B cell (primary cell): Measurements from ENCODE around the gene PLBD1. TPM values are rescaled to one million over a fixed set of nuclear protein-coding genes. Genes with fewer than 3 reads are reported as not detected.

ENCODE experiments used
- ATAC-seq: fragments of 200-7000 bp; cut with Tn5 transposase; one replicate; pipeline ENCODE4 v1.10.0; 2021; ENCODE audit warnings: low read depth, mild to moderate bottlenecking, moderate number of reproducible peaks, moderate library complexity
- CTCF ChIA-PET: fragments of 350-600 bp; sonication (Branson Sonifier 250); formaldehyde crosslinking; loops from one replicate; lab custom pipeline; 2021; ENCODE audit warnings: antibody characterized with exemption, inconsistent platforms; lab: Charles Lee
- POLR2A ChIA-PET: fragments of 350-600 bp; sonication (Branson Sonifier 250); formaldehyde crosslinking; loops from one replicate; lab custom pipeline; 2021; ENCODE audit warnings: antibody characterized with exemption; lab: Charles Lee
- DNase-seq: peaks from one replicate; pipeline ENCODE4 v3.0.0; 2013
- H2AFZ ChIP-seq: 2 replicates; pipeline ENCODE4 v1.6.1; 2012; ENCODE audit warnings: mild to moderate bottlenecking, low read depth, low read length; ENCODE audit not compliant: insufficient read depth, poor library complexity, severe bottlenecking
- H3K27ac ChIP-seq, 2 donors: 1 replicate in 1 of 2; 2 replicates in 1 of 2; pipeline ENCODE4 v1.5.1; 2012 to 2013; ENCODE audit warnings: low read length in 2 of 2, mild to moderate bottlenecking in 2 of 2, moderate library complexity in 1 of 2
- H3K27me3 ChIP-seq, 4 experiments: fragments of 200-600 bp in 1 of 4; sonication (generic) in 1 of 4; replicated peaks in 1 of 4; 1 replicate in 2 of 4; 2 replicates in 2 of 4; pipeline versions ENCODE4 v1.6.1 to v1.7.0; 2013 to 2016; ENCODE audit warnings: low read length in 3 of 4, mild to moderate bottlenecking in 2 of 4, mixed read lengths in 1 of 4, moderate library complexity in 1 of 4; ENCODE audit not compliant: insufficient read depth in 4 of 4, control insufficient read depth in 3 of 4; ENCODE audit errors: control extremely low read depth in 1 of 4
- H3K36me3 ChIP-seq, 2 experiments: replicated peaks in 1 of 2; 1 replicate in 1 of 2; 2 replicates in 1 of 2; pipeline versions ENCODE4 v1.6.1 to v1.7.1; 2013; ENCODE audit warnings: low read length in 1 of 2; ENCODE audit not compliant: insufficient read depth in 2 of 2, control insufficient read depth in 1 of 2; ENCODE audit errors: control extremely low read depth in 1 of 2, extremely low read depth in 1 of 2
- H3K4me1 ChIP-seq, 2 donors: fragments of 200-600 bp in 1 of 2; sonication (generic) in 1 of 2; 1 replicate in 1 of 2; 2 replicates in 1 of 2; pipeline versions ENCODE4 v1.5.1 to v1.6.1; 2013 to 2017; ENCODE audit warnings: low read length in 2 of 2; ENCODE audit not compliant: control insufficient read depth in 2 of 2, insufficient read depth in 2 of 2
- H3K4me2 ChIP-seq: replicated peaks from 2 replicates; pipeline ENCODE3; 2012; ENCODE audit warnings: mild to moderate bottlenecking, low read depth, low read length; ENCODE audit not compliant: poor library complexity, severe bottlenecking
- H3K4me3 ChIP-seq, 5 experiments: fragments of 200-600 bp in 1 of 5; sonication (generic) in 1 of 5; 1 replicate in 3 of 5; 2 replicates in 2 of 5; pipeline versions ENCODE4 v1.5.1 to v1.7.0; 2011 to 2016; ENCODE audit warnings: low read length in 4 of 5, mild to moderate bottlenecking in 4 of 5, low read depth in 2 of 5, control low read depth in 1 of 5, moderate library complexity in 1 of 5; ENCODE audit not compliant: insufficient read depth in 1 of 5; ENCODE audit errors: control extremely low read depth in 1 of 5, extremely low read depth in 1 of 5
- H3K79me2 ChIP-seq: fragments of 200-600 bp; sonication (generic); one replicate; pipeline ENCODE4 v1.6.0; 2016; ENCODE audit warnings: low read length; ENCODE audit not compliant: control insufficient read depth, insufficient read depth
- H3K9ac ChIP-seq: fragments of 200-600 bp; sonication (generic); 2 replicates; pipeline ENCODE4 v1.6.1; 2017; ENCODE audit warnings: mild to moderate bottlenecking, low read length, moderate library complexity
- H3K9me3 ChIP-seq, 3 donors: one replicate each; pipeline versions ENCODE4 v1.6.1 to v1.7.1; 2013; ENCODE audit warnings: low read length in 2 of 3; ENCODE audit not compliant: control insufficient read depth in 2 of 3, insufficient read depth in 1 of 3; ENCODE audit errors: control extremely low read depth in 1 of 3
- H4K20me1 ChIP-seq: 2 replicates; pipeline ENCODE4 v1.6.0; 2012; ENCODE audit warnings: mild to moderate bottlenecking, low read length; ENCODE audit not compliant: insufficient read depth, control insufficient read depth, poor library complexity, severe bottlenecking
- H3K27ac Mint-ChIP-seq: one replicate; pipeline ENCODE4 v1.8.0; 2021; ENCODE audit warnings: mixed read lengths
- H3K27me3 Mint-ChIP-seq: one replicate; pipeline ENCODE4 v1.8.0; 2021; ENCODE audit warnings: mixed read lengths
- H3K4me1 Mint-ChIP-seq: one replicate; pipeline ENCODE4 v1.8.0; 2021; ENCODE audit warnings: mixed read lengths
- H3K4me3 Mint-ChIP-seq: one replicate; pipeline ENCODE4 v1.8.0; 2021; ENCODE audit warnings: mixed read lengths
- H3K9me3 Mint-ChIP-seq: one replicate; pipeline ENCODE4 v1.8.0; 2022; ENCODE audit warnings: mixed read lengths; ENCODE audit not compliant: insufficient read depth
- CTCF ChIP-seq: fragments of 200-600 bp; IDR thresholded peaks from one replicate; pipeline ENCODE4 v1.8.0; 2022; ENCODE audit warnings: antibody characterized with exemption, mild to moderate bottlenecking
- EZH2 ChIP-seq: IDR thresholded peaks from 2 replicates; pipeline ENCODE4 v1.6.1; 2012; ENCODE audit warnings: borderline replicate concordance, low read depth, mild to moderate bottlenecking, moderate library complexity, low read length; ENCODE audit not compliant: insufficient read depth, poor library complexity, severe bottlenecking
- WGBS: methylation state at CpG from one replicate; pipeline ENCODE4 v1.1.5; 2013; ENCODE audit warnings: missing lambda C conversion rate; ENCODE audit not compliant: insufficient coverage; 5-methylcytosine and 5-hydroxymethylcytosine counted together
- intact Hi-C: fragments of 100-400 bp; cut with micrococcal nuclease; formaldehyde crosslinking; loops from one replicate; pipeline ENCODE4 v1.10.0; 2022
- polyA minus RNA-seq: library from RNA; depleted of rRNA, polyadenylated mRNA; stranded (reverse); fragments of >200 nt; gene quantifications from 2 replicates; pipeline ENCODE4 v1.2.3, GENCODE V29; 2012
- polyA plus RNA-seq: library from polyadenylated mRNA; depleted of rRNA; stranded (reverse); fragments of >200 nt; gene quantifications from 2 replicates; pipeline ENCODE4 v1.2.3, GENCODE V29; 2012
- total RNA-seq, 2 donors: library from RNA; stranded (reverse); fragments of 120-200 nt in 1 of 2; gene quantifications; 1 replicate in 1 of 2; 2 replicates in 1 of 2; pipeline versions ENCODE4 v1.2.3 to v1.2.4, GENCODE V29; 2013 to 2022

Gene PLBD1, protein sequence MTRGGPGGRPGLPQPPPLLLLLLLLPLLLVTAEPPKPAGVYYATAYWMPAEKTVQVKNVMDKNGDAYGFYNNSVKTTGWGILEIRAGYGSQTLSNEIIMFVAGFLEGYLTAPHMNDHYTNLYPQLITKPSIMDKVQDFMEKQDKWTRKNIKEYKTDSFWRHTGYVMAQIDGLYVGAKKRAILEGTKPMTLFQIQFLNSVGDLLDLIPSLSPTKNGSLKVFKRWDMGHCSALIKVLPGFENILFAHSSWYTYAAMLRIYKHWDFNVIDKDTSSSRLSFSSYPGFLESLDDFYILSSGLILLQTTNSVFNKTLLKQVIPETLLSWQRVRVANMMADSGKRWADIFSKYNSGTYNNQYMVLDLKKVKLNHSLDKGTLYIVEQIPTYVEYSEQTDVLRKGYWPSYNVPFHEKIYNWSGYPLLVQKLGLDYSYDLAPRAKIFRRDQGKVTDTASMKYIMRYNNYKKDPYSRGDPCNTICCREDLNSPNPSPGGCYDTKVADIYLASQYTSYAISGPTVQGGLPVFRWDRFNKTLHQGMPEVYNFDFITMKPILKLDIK
- total RNA-seq (0.87 and 1.1 TPM in 2 replicates), polyA plus RNA-seq (1.2 and 1.6 TPM in 2 replicates), polyA minus RNA-seq (1.5 and 3.3 TPM in 2 replicates)
- total RNA-seq (2013): 4.5 TPM

GRCh38 chr12:14567351-14568162 is at the start of gene PLBD1:
Gene PLBD1 (minus strand): TSS chr12:14567883. CDS start chr12:14567696, 187 bp downstream.
- peaks cover 0 to 21% (median 3%) of the 10 kb centered on the region in 4 experiments for H3K27me3 ChIP-seq
- peaks cover 0 to 5% (median 0%) of the 10 kb centered on the region in 3 donors for H3K9me3 ChIP-seq
- H3K79me2 ChIP-seq: no peaks in the 10 kb centered on the region
- no peaks in the 10 kb centered on the region for H4K20me1 ChIP-seq
- H2AFZ ChIP-seq: peak within 1 kb of the TSS; percentile 73
- POLR2A ChIA-PET: no interaction called here
- no peaks in the 10 kb centered on the region for H3K9me3 Mint-ChIP-seq
- no peaks in the 10 kb centered on the region for H3K36me3 ChIP-seq
- peak within 1 kb of the TSS; percentile 84 for H3K4me2 ChIP-seq
- ATAC-seq (peak; percentile 58), DNase-seq (peak; percentile 51)
- peaks cover 9 to 10% of the 10 kb centered on the region in 2 donors for H3K4me1 ChIP-seq
- peak within 1 kb of the TSS; percentile 57 for H3K9ac ChIP-seq
- intact Hi-C loops: no loop called here
- peak within 1 kb of the TSS; percentile 29 to 72 (median 38) for H3K4me3 ChIP-seq
- peak within 1 kb of the TSS; percentile 82 for H3K4me3 Mint-ChIP-seq
- peak within 1 kb of the TSS in 1 of 2 donors; percentile 22 for H3K27ac ChIP-seq
- no peak for TF ChIP-seq CTCF
- TF ChIP-seq EZH2: no peak
- peaks cover 24% of the 10 kb centered on the region for H3K27me3 Mint-ChIP-seq
- 15% methylated on average over 76 of the region's 76 CpGs for WGBS
- CTCF ChIA-PET: interaction anchor here (1.5 kb wide), 1 partner anchor 62 kb away, joined by 3 read pairs; no protein-coding TSS in a partner anchor
- H3K4me1 Mint-ChIP-seq: peaks cover 7% of the 10 kb centered on the region
- peak within 1 kb of the TSS; percentile 42 for H3K27ac Mint-ChIP-seq
